ENCODE data around the gene LYRM4. TPM values are rescaled to one million over a fixed set of nuclear protein-coding genes. Genes with fewer than 3 reads are reported as not detected.

Gene LYRM4
- polyA plus RNA-seq, 4 donors: 36.1 to 43.7 (median 42.7) TPM

DNA sequence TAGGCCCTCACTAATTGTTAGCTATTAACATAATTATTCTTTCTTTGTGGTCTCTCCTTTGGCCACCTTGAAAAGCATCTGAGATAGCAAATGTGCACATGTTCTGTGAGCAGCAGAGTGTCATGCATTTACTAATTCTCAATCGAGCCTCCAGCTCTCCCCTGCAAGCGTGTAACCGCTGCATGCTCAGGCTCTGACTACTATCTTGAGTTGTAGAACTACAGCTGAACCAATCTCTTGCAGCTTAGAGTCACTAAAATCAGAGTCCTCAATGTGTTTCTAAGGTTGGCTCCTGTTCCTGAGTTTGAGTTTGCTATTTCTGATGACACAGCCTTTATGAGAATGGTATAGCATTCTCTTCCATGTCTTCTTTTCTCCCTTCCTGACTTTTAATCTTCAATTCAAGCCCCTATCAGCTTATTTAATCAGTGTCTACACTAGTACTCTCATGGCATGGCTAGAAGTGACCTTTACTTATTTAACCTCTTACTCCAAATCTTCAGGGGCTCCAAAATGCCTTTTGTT lies 110.1 kb downstream of the LYRM4 start:
- no peak for DNase-seq (ENCODE audit: low read depth in 4 of 4, low spot score in 2 of 4)

DNA sequence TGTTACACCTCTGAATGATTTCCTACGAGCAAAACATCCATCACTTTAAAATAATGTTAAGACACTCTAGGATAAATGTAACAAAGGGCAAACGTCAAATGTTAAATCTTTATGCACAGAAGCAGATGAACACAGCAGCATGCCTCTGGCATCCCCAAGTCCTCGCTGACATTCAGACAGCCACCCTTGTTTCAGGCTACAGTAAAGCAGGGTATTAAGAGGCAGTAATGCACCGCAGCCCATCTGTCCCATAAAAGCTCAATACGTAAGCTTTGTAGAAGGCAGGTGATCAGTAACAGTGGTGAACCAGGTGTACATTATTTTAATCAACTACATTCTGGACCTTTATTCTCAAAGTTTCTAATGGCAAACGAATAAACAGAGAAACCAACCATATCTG lies 110.9 kb downstream of the LYRM4 start:
- DNase-seq (ENCODE audit: low read depth in 4 of 4, low spot score in 2 of 4): no peak

DNA sequence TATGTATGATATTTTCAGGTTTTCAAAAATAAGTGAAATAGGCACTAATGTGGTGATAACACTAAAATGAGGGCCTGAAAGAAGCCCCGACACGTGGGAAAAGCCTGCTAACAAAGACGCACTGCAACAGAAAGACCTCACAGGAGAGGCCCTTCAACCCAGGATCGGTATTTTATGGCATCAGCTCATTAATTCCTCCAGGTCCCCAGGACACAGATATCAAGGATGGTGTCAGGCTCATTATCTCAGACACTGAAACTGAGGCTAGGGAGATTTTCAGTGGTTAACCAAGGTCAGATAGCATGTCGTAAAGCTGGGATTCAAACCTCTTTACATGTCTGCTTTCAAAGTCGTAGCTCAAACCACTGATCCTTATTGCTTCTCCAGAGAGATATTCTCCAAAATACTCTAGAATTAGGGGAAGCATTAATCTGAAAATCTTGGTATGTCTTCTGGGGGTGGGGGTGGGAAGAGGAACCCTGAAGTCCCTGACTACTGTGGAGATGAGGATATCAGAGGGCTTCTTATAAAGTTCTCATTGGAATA lies 111.5 kb downstream of the LYRM4 start:
- DNase-seq (ENCODE audit: low read depth in 4 of 4, low spot score in 2 of 4): no peak

DNA sequence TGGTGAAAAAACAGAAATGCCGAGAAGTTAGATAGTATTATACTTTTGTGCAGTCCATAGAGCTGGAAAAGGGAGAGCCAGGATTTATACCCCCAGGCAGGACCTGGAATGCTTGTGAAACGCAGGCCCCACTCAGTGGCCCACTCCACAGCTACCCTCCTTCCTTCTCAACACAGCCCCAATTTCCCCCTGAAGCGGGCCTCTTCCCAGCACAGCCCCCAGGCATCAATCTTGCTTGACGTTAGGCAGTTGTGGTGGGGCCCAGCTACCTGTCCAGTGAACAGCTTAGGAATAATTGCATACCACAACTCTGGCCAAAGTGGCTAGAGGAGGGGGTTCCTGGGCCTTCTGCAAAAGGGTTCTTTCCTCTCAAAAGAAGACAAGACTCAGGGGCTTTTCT lies 114.4 kb downstream of the LYRM4 start:
- no peak for DNase-seq (ENCODE audit: low read depth in 4 of 4, low spot score in 2 of 4)

DNA sequence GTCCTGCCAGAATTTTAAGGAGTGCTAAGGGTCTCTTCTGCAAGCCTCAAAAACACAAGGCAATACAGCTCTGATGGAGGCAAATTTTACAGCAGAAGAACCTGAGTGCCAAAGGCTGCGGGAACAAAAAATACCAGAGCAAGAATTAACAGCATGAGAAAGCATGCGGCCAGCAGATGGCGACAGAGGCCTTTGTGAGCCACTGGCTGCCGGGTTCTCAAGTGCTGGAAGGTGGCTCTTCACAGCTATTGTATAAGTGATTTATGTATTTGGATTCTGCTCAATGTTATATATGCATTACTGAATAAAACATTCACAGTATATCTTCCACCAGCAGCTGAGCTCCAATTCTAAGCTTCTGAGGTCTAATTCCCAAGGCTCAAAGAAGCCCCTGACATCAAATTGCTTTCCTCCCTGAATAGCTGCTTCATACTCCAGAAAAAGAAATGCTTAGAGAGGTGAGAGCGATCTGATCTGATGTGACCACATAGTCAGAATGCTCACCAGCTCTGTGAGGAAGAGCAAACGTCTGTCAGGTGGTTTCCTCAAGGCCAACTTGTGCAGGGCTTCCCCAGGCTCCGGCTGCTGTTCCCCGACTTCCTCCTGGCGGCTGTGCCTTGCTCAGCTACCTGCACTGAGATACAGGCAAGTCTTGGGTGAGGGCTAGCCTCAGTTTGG lies 117.0 kb downstream of the LYRM4 start:
- DNase-seq (ENCODE audit: low read depth in 4 of 4, low spot score in 2 of 4): peak; percentile 73 to 85 (median 77)

DNA sequence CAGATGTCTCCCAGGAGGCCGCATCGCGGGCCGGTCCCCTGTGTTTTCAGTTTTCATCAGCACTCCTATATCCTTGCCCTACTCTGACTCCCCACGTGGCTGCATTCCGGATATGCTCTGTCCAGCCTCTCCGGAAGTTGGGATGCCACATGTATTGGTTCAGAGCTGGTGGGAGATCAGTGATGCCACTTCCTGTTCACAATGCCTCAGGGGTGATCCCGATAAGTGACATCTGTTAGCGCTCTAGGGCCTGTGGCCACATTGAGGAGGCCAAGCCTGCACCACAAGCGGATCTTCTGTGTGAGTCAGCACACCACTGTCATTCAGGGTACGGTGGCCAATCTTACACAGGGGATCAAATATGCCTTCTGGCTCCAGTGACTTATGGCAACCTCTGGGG lies 117.8 kb downstream of the LYRM4 start:
- no peak for DNase-seq (ENCODE audit: low read depth in 4 of 4, low spot score in 2 of 4)

DNA sequence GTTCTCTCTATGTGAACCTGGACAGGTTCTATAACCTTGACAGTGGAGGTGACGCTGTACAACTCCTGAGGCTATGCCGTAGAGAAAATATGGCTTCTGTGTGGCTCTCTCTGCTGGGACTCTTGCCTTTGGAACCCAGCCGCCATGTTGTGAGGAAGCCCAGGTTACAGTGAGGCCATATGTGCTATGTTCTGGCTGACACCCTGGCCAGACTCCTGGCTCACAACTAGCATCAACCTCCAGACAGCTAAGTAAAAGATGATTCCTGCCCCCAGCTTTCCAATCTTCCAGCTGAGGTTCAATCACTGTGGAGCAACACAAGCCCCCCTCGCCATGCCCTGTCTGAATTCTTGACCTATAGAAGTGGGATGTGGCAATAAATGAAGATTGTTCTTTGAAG lies 118.6 kb downstream of the LYRM4 start:
- DNase-seq (ENCODE audit: low read depth in 4 of 4, low spot score in 2 of 4): no peak

DNA sequence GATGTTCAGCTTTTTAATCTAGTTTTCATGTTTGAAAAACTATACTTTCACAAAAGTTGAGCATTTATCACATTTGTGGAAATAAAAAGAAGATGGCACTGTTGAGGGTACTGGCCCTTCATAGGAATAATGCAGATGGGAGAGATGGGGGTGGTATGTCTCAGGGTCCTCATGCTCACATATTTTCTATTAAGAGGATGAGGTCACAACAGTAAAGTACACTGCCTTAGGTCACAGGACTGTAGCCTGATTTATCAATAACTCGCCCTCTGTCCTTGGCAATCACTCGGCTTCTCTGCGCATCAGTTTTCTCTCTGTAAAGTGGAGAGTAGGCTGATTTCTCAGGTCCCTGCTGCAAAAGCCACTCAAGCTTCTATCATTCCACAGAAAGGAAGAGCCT lies 119.7 kb downstream of the LYRM4 start:
- no peak for DNase-seq (ENCODE audit: low read depth in 4 of 4, low spot score in 2 of 4)

DNA sequence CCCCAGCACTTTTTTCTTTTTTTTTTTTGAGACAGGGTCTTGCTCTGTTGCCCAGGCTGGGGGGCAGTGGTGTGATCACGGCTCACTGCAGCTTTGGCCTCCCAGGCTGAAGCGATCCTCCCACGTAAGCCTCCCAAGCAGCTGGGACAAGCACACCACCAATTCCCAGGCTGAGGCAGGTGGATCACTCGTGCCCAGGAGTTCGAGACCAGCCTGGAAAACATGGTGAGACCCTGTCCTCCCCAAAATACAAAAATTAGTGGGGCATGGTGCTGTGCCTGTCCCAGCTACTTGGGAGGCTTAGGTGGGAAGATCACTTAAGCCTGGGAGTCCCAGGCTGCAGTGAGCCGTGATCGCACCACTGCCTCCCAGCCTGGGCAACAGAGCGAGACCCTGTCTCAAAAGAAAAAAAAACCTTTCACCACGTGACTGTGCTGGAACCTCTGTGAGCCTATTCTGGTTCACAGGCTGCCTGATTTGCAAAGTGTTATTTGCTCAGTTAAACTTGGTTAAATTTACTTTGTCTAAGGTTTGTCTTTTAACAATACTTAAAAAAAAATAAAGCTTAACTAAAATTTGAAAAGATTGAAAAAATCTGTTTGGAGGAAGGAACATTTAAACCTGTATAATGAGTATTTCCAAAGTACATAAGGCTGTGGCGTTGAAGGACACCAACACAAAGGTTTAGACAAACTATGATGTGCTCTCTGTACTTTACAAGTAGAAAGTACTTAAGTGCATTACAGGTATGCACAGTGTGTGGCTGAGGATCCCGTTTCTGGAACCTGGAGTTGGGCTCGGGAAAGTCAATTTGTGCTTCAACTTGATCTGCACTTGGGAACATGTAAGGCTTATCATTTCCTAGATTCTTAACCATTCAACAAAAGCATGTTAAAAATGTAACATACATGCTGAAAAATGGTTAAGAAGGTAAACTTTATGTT lies 120.7 kb downstream of the LYRM4 start:
- DNase-seq (ENCODE audit: low read depth in 4 of 4, low spot score in 2 of 4): no peak

DNA sequence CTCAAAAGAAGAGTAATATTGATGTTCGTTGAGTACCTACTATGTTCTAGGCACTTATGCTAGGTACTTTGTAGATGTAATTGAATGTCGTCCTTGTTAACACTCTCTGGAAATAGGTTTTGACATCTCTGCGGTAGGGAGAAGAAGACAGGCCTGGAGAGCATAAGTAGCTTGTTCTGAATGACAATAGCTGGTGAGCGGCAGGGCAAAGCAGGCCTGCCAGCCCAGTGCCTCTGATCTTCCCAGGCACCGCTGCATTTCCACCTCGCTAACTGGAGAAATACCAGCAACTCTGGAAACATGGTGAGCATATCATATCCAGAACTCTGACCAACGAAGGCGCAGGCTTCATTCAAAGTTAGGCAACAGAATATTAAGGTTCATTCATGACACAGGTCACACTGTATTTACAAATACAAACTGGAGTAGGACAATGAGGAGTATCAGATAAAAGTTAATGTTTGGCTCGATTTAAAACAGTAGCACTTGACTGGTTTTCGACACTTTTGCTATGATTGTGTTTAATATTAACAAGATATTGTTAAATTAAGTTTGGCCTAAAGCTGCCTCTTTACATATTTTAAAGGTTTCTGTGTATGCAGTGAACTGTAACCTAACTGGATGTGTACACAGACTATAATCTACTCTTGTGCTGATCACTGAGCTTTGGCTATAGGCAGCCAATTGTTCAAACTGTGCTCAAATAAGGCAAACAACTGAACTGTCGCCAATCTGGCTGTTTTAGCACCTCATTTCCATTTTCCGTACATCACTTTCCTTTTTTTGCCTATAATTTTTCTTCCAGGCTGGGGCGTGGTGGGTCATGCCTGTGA lies 121.5 kb downstream of the LYRM4 start:
- DNase-seq (ENCODE audit: low read depth in 4 of 4, low spot score in 2 of 4): no peak

DNA sequence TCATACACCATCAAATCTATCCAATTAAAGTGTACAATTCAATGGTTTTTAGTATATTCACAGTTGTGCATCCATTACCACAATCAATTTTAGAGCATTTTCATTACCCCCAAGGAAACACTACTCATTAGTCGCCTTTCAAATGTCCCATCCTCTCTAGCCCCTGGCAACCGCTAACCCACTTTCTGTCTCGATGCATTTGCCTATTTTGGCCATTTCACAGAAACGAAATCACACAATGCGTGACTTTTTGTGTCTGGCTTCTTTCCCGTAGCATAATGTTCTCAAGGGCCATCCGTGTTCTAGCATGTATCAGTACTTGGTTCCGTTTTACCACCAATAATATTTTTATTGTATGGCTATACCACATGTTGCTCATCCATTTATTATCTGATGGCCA lies 123.9 kb downstream of the LYRM4 start:
- DNase-seq (ENCODE audit: low read depth in 4 of 4, low spot score in 2 of 4): no peak

DNA sequence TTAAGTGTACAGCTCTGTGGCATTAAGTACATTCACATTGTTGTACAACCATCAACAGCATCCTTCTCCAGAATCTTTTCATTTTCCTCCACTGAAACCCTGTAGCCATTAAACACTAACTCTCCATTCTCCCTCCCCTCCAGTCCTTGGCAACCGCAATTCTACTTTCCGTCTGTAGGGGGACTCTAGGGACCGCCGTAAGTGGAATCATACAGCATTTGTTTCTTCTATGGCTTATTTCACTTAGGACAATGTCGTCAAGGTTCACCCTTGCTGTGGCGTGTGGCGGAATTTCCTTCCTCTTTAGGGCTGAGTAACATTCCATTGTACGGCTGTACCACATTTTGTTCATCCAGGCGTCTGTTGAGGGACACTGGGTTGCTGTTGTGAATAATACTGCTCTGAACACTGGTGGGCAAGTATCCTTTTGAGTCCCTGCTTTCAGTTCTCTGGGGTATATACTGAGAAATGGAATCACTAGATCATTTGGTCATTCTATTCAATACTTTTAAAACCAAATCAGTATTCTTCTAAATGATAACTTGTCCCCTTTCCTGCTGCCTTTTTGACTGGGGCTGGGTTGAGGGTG lies 124.9 kb downstream of the LYRM4 start:
- DNase-seq (ENCODE audit: low read depth in 4 of 4, low spot score in 2 of 4): no peak

DNA sequence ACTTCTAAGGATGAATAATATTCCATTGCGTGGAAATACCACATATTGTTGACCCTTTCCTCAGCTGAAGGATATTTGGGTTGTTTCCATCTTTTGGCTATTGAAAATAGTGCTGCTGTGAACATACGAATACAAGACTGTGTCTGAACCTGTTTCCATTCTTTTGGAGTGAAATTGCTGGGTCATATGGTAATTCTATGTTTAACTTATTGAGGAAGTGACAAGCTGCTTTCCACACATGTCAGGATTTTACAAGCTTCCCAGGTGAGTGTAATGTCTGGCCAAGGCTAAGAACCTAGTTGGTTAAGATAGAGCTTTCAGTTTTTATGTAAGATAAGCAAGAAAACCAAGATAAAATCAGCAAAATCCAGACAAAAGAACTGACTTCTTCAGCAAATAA lies 126.8 kb downstream of the LYRM4 start:
- no peak for DNase-seq (ENCODE audit: low read depth in 4 of 4, low spot score in 2 of 4)

DNA sequence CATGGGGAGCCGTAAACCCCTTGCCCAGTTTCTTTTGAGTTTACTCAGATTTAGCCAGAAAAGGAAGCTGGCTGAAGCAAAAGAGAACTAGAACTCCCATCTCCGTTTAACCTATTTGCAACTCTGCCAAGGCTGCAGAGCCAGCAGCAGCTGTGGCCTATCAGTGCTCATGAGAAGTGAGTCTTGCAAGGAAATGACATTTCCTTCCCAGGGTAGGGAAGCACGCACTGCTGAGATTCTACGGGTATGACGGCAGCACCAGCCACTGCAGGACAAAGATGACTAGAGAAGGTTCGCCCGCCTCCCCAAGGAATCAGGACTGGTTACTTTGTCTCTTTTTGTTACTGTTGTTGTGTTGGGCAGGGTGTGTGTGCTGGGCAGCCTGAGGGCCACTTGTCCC lies 128.0 kb downstream of the LYRM4 start:
- peak in 3 of 4 donors; percentile 63 to 75 (median 73) for DNase-seq (ENCODE audit: low read depth in 4 of 4, low spot score in 2 of 4)

DNA sequence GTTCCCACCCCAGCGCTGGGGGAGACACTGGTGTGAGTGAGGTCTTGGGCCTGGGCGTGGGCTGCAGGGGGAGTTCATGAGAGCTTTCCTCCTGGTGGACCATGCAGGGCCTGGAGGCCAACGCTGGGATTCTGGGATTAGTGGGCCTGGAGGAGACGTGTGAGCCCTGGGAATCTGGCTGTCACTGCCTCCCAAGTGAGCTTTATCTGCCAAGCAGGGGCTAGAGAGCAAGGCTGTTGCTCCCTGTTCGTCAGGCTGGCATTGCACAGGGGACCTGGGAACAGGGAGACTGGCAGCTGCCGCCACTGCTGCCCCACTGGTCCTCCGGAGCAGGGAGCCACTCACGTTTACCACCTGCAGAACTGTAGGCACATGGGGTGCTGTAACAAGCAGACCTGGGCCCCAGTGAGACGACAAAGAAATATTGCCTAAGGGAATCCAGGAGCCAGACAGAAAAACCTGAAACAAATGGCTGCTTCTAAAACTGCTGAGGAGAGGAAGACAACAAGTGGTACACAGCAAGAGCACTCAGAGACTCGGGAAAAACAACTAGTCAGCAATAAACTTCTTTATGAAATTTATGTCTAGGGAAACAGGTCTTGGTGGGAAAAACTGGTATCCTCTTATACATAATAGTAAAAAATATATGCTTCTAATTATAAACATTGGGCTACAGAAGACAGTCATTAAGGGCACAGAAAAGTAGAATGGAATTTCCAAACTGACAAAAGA lies 130.4 kb downstream of the LYRM4 start:
- DNase-seq (ENCODE audit: low read depth in 4 of 4, low spot score in 2 of 4): no peak

DNA sequence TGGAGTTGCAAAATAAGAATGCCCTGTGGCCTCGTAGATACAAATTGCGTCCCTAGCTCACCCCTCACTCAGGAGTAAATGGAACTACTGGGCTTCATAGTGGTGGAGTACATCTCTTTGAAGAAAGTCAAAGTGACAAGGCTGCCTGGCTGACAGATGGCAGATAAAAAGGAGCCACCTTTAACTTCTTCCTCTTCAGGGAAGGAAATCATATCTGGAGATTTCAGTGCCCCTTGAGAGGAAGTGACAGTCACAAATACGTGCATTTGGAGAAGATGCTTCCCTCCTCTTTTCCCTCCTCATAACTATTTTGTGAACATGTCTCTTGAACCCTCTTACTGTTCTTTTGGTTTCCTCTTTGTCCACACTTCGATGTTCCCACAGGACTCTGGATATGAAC lies 132.4 kb downstream of the LYRM4 start:
- no peak for DNase-seq (ENCODE audit: low read depth in 4 of 4, low spot score in 2 of 4)

DNA sequence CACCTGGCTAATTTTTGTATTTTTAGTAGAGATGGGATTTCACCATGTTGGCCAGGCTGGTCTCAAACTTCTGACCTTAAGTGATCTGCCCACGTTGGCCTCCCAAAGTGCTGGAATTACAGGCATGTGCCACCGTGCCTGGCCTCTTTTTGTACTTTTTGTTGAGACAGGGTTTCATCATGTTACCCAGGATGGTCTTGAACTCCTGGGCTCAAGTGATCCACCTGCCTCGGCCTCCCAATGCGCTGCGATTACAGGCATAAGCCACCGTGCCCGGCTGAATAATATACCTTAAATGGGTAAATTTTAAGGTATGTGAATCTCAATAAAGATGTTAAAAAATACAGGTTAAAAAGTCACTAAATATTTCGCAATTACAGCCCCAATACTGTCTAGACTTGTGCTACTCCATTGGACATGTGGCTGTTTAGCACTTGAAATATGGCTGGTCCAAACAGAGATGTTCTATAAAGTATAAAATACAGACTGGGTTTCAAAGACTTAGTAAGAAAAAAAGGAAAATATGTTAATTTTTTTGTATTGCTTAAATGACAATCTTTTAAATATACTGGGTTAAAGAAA lies 133.6 kb downstream of the LYRM4 start:
- DNase-seq (ENCODE audit: low read depth in 4 of 4, low spot score in 2 of 4): no peak

DNA sequence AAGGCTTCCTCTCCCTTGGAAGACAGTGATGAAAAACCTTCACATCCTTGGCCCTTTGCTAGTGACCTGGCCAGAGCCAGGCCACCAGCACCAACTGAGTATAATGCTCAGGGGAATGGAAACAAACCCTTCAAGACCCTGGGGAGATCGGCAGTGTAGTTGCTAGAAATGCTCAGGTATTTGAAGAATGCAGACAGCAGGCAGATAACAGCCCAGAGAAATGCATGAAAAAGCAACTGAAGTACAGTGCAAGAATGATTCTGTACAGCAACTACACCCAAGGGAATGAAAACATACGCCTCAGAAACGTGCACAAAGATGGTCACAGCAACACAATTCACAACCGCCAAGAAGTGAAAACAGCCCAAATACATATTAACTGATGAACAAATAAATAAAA lies 134.5 kb downstream of the LYRM4 start:
- no peak for DNase-seq (ENCODE audit: low read depth in 4 of 4, low spot score in 2 of 4)
